ENCODE measurements around the gene RNF115. TPM values are rescaled to one million over a fixed set of nuclear protein-coding genes. Genes with fewer than 3 reads are reported as not detected.
"Not testable (repeated sequence)": the region's sequence is repeated elsewhere in the genome, so short reads cannot be mapped to it uniquely, and the experiment has no call there.

RNF115 gene
- total and polyA plus RNA-seq, 3 donors from 2014 or later: 13.8 to 29.1 (median 24.4) TPM

- Histone ChIP-seq H3K4me3 (peak overlapping the region; percentile 57 to 59), H3K4me1 (peaks cover 5% of the 10 kb centered on the region), H3K9me3 (no peaks in the 10 kb centered on the region), H3K36me3 (ENCODE audit: low read depth, missing control alignments) (no peaks in the 10 kb centered on the region), H3K27ac (peak overlapping the region in 1 of 2 donors; percentile 76), H3K27me3 (no peaks in the 10 kb centered on the region)
- 9 to 11% methylated on average over 4 of the region's 4 CpGs for WGBS, 2 donors
- no peak for DNase-seq
- intact Hi-C loops (cut with DNase I; ENCODE audit: low total_unique reads): no loop called here
- no peak for TF ChIP-seq POLR2A (IDR thresholded peaks at IDR 0.05)
- TF ChIP-seq CTCF (IDR thresholded peaks at IDR 0.05): no peak
Observed at GRCh38 chr1:145845144-145845513, 21.2 kb upstream of the RNF115 start.

- intact Hi-C loops (cut with DNase I; ENCODE audit: low total_unique reads): no loop called here
- WGBS, 2 donors: 88 to 92% methylated on average over 3 of the region's 3 CpGs
- Histone ChIP-seq H3K4me3 (no peak overlapping the region), H3K27ac (no peak overlapping the region), H3K4me1 (peaks cover 5% of the 10 kb centered on the region), H3K9me3 (no peaks in the 10 kb centered on the region), H3K27me3 (no peaks in the 10 kb centered on the region), H3K36me3 (ENCODE audit: low read depth, missing control alignments) (no peaks in the 10 kb centered on the region)
- TF ChIP-seq CTCF (IDR thresholded peaks at IDR 0.05) (no peak), POLR2A (IDR thresholded peaks at IDR 0.05) (no peak)
- no peak for DNase-seq
Observed at GRCh38 chr1:145843031-145843430, 19.1 kb upstream of the RNF115 start.

- no peak for DNase-seq
- Histone ChIP-seq H3K4me3 (no peak overlapping the region), H3K27ac (no peak overlapping the region), H3K36me3 (ENCODE audit: low read depth, missing control alignments) (no peaks in the 10 kb centered on the region), H3K9me3 (no peaks in the 10 kb centered on the region), H3K4me1 (no peaks in the 10 kb centered on the region), H3K27me3 (no peaks in the 10 kb centered on the region)
- TF ChIP-seq CTCF (IDR thresholded peaks at IDR 0.05) (no peak), POLR2A (IDR thresholded peaks at IDR 0.05) (no peak)
- intact Hi-C loops (cut with DNase I; ENCODE audit: low total_unique reads): no loop called here
- 95 to 100% methylated on average over 1 of the region's 1 CpG for WGBS, 2 donors
Observed at GRCh38 chr1:145837656-145838055, 13.8 kb upstream of the RNF115 start.

GRCh38 chr1:145830810-145831209 is 6.9 kb upstream of the RNF115 start:
- not testable (repeated sequence) for H3K36me3 ChIP-seq (ENCODE audit: low read depth, missing control alignments)

GRCh38 chr1:145828367-145829026 is 4.6 kb upstream of the RNF115 start:
- DNase-seq: no peak
- intact Hi-C loops (cut with DNase I; ENCODE audit: low total_unique reads): no loop called here
- no peak for TF ChIP-seq POLR2A (IDR thresholded peaks at IDR 0.05)
- TF ChIP-seq CTCF (IDR thresholded peaks at IDR 0.05): no peak
- H3K9me3 ChIP-seq: no peaks in the 10 kb centered on the region
- no peak overlapping the region for H3K4me3 ChIP-seq
- no peaks in the 10 kb centered on the region for H3K36me3 ChIP-seq (ENCODE audit: low read depth, missing control alignments)
- H3K27me3 ChIP-seq: no peaks in the 10 kb centered on the region
- H3K4me1 ChIP-seq: no peaks in the 10 kb centered on the region
- no peak overlapping the region for H3K27ac ChIP-seq

More at GRCh38 chr1:145830810-145831209, 6.9 kb upstream of the RNF115 start:
- DNase-seq; H3K27me3 ChIP-seq; H3K9me3 ChIP-seq; H3K27ac ChIP-seq; H3K4me3 ChIP-seq; H3K4me1 ChIP-seq; intact Hi-C loops (cut with DNase I; ENCODE audit: low total_unique reads): not testable (repeated sequence)
- WGBS, 2 donors: 96 to 98% methylated on average over 2 of the region's 2 CpGs
